VCaP (cell line): ENCODE measurements around the gene CSNK1A1.

Experiments
- H3K27ac ChIP-seq: fragments of 450-650 bp; 2 replicates; pipeline ENCODE4 v1.5.1; 2017
- CTCF ChIP-seq: fragments of 450-650 bp; conservative IDR thresholded peaks from 2 replicates; pipeline ENCODE4 v1.5.1; 2017; ENCODE audit warnings: mild to moderate bottlenecking, moderate library complexity

The CSNK1A1 gene

GRCh38 chr5:149552038-149552494 lies 827 bp upstream of the CSNK1A1 start:
- TF ChIP-seq CTCF, result peak; percentile 40
- H3K27ac ChIP-seq, result peak overlapping the region; percentile 98

- no peak for TF ChIP-seq CTCF
- peak overlapping the region; percentile 98 for H3K27ac ChIP-seq
Measured at GRCh38 chr5:149550594-149551226, 529 bp downstream of the CSNK1A1 start.

- no peak for TF ChIP-seq CTCF
- peak overlapping the region; percentile 98 for H3K27ac ChIP-seq
Measured at GRCh38 chr5:149550268-149550583, 1.0 kb downstream of the CSNK1A1 start.

GRCh38 chr5:149549461-149550267 lies 1.6 kb downstream of the CSNK1A1 start:
- H3K27ac ChIP-seq, result peak overlapping the region; percentile 98
- no peak for TF ChIP-seq CTCF

GRCh38 chr5:149546974-149547373 lies 4.3 kb downstream of the CSNK1A1 start:
- no peak for TF ChIP-seq CTCF
- H3K27ac ChIP-seq, result peak overlapping the region; percentile 98

GRCh38 chr5:149545327-149545726 lies 5.9 kb downstream of the CSNK1A1 start:
- no peak for TF ChIP-seq CTCF
- peak overlapping the region; percentile 98 for H3K27ac ChIP-seq

- peak overlapping the region; percentile 10; the same call in 1 of the 2 replicates for H3K27ac ChIP-seq
- no peak for TF ChIP-seq CTCF
Measured at GRCh38 chr5:149544028-149544420, 7.2 kb downstream of the CSNK1A1 start.
